Kidney tubule cell (primary cell): ENCODE data around the gene TTC24.

ENCODE experiments used
- DNase-seq: peaks from one replicate; pipeline ENCODE4 v3.0.0-alpha.2; 2018; ENCODE audit warnings: low spot score

TTC24 gene

DNA sequence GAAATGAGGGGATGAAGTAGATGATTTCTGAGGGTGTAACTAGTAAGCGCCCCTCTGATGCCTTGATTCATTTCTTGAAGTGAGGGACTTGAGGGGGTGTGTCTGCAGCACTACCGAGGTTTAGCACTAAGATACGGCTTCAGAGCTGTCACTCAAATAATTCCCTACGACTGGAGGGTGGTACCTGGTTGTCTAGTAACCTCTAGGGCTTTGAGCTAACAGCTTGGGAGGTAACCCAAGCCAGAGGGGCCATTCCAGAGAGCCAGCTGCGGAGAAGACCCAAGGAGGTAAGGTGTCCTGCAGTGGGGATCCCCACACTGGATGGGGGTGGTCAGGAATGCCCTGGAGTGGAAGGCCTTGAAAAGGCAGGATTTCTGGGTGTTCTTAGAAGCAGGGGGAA is at the start of gene TTC24:
TSS of gene TTC24 (plus strand) at position 252 of the 400 bp plus-strand sequence. CDS start 1,642 bp downstream, outside the sequence.
- DNase-seq = no peak

DNA sequence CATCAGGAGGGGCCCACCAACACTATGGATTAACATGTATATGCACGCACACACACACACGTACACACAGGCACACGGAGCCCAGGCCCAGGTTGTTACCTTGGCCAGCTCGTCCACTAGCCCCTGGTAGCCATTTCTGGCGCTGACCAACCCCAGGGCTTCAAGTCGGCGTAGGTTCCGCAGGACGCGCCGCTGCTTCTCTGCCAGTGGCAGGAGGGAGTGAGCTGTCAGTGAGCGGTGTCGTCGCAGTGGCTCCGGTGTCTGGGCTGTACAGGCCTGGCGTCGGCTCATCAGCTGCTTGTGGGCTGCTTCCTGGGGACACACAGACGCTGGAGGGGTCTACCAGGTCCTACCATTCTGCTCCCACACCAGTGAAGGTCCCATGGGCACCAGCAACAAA is 49.5 kb upstream of the TTC24 start:
- DNase-seq = no peak

DNA sequence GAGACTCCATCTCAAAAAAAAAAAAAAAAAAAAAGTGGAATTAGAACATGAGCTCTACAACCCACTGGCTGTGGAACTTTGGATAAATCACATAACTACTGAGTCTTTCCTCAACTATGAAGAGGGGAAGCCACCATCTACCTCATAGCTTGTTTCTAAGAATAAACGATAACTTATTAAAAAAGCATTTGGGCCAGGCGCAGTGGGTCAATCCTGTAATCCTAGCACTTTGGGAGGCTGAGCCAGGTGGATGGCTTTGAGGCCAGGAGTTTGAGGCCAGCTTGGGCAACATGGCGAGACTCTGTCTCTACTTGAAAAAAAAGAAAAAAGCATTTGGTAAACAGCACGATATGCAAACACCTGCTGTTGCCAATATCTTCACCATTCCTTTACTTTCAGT is 47.1 kb upstream of the TTC24 start:
- DNase-seq = no peak

DNA sequence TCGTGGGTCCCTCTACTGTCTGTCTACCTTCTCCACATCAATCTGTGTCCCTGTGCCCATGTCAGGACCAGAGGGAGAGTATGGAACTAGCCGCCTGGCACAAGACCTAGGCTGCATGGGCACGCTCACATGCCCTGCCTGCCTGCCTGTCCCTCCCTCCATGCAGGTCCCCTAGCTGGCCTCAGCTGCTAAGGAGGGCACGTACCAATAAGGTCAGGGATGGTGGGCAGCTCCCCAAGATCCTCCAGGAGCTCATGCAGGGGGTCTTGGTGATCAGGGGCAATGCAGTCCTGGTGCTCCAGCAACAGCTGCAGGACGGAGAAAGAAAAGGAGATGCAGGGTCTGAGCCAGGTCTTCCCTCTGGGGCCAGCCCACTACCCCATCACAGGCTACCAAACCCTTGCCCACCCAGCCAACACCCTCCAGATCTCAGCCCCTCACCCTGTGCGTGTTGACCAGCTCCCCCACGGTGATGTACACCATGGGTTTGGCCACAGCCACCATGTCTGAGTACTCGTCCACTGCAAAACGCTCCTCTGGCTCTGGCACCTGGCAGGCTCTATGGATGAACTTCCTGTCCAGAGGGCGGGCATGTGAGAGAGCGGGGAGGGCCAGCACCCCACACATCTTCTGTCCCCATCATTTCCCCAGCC is 45.8 kb upstream of the TTC24 start:
- no peak for DNase-seq

DNA sequence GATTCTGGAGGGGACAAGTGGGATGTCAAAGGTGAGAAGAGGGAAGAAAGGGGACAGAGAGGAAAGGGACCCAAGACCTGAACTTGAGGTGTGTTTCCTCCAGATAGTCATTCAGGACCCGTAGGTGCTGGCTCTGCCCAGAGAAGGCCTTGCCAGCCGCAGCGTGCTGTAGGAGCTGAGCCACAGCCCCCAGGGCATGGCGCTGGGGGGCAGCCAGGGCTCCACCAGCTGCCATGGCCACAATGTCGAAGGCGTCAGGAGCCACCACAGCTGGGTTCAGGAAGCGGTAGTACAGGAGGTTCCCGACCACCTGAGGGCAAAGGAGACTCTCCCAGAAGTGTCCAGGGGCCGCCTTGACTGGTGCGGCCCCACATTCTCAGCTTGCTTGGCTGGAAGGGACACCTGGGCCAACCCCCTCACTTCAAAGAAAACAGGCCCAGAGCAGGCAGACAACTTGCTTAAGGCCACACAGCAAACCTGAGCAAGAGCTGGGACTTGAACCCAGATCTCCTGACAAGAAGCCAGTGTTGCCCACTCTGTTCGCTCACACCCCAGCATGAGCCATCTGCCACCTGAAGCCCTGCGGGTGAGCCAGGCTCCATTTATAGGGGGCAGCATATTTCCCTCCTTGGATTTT is 45.0 kb upstream of the TTC24 start:
- DNase-seq = no peak

DNA sequence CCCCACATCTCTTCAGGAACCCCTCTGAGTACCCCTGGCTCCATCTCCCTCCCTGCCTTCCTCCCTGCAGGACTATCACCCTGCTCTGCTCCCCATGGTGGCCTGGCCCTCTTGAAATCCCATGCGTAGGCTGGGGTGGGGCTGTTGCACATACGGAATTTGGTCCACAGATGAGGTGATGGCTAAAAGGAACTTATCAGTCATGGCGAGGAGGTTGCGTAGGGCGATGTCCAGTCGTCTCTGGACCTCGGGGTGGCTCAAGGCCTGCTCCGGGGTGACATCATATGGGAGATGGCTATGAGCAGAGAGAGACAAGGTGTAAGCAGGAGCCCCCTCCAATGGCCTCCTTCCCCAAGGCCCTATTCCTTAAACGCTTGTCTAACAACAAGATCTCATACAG is 42.5 kb upstream of the TTC24 start:
- DNase-seq = no peak

DNA sequence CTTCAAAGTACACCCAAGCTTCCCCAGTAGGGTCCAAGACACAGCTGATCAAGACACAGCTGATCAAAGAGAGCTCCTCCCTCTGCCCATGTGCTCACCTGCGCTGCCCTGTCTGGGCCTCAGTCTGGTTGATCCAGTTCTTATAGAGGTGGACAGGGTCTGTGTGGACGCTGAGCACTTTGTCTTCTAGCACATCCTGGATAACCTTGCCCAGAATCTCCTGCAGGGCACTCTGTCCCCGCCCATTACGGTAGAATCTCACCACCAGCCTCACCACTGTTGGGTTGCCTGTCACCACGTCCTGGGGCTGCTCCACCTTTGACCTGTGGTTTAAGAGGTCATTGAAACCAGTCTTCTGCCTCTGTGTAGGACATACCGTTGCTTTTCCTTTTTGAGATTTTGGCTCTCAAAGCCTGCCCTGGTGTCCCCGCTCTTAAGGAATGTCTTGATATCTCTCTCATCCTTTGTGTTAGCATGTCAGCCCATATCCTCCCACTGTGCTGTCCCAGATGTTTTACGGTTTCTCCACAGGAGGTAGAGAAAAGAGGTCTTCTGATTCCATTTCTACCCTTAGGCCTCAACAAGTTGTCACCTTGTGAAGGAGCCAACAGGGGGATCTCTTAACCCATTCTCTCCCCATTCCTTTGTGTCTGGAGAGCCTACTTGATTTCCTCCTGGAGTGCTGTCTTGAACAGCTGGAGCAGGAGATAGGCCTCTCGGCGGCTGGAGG is 40.6 kb upstream of the TTC24 start:
- DNase-seq = no peak

DNA sequence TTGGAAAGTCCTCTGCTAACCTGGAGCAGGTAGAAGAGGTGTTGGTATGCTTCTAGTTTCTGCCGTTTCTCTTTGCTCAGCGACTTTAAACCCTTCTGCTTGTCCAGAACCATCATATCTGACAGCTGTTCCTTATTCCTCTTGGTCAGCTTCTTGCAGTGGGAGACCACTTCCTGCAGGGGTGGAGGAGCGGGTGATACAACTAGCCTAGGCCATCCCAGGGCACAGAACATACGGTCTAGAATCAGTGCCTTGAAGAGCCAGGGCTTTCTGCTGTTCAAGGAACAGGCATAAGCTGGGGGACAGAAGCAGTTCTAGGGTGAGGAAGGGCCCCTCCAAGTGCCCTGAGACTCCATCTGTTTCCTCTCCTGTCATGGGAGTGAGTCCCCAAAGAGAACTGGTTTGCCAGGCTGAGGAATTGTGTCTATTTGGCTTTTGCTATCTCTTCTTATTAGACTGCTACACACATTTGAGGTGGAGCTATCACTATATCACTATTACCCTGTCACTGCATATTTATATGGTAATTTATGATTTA is 39.6 kb upstream of the TTC24 start:
- DNase-seq = no peak

DNA sequence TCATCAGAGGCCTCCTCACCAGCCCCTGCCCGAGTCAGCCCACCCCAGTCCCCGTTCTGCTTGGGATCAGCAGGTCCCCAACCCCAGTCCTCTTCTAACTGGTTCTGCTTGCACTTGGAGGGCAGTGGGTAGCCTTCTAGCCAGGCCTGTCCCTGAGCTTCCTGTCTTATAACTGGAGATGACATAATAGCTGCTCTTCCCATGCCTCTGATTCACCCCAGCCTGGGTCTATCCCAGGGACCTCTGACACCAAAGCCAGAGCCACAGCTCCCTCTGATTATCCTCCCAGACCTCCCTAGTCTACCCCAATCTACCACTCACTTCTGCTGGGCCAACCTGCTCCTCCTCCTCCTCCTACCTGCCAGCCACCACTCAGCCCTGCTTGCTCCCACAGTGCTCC is 38.6 kb upstream of the TTC24 start:
- peak; percentile 48 for DNase-seq

DNA sequence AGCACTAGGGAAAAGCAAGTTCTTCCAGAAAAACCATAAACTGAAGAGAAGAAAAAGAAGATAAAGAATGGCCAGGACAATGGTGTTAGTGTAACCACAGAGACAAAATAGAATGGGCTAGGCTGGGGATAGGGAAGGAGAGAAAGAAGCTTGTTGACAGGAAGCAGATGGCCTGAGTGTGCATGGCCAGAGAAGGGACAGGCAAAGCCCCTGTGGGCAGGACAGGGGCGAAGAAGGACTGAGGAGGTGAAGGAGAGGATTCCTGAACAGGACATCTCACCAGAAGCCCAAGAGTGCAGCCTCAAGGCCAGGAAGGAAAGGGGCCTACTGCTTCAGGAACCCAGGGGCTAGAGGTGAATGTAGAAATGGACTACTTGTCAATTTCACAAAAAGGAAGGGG is 36.5 kb upstream of the TTC24 start:
- DNase-seq = no peak

DNA sequence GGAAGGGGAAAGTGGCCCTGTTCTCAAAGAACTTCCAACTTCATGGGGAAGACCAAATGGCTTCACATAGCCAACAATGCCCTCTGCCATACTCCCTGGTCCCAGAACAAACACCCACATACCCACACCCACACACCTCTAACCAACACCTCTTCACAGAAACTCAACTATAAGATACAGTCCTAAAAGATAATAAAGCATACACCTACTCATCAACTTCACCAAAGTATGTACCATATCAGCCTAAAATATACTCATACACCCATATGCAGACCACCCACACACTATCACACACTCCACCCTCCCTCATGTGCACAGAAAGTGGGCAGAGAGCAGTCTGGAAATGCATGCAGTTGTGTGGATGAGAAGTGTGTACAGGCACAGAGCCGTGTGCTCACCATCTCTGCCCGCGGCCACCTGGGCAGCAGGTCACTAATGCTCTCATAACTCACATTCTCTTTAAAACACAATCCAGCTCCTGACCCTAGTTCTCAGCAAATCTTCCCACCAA is 34.9 kb upstream of the TTC24 start:
- DNase-seq = no peak

DNA sequence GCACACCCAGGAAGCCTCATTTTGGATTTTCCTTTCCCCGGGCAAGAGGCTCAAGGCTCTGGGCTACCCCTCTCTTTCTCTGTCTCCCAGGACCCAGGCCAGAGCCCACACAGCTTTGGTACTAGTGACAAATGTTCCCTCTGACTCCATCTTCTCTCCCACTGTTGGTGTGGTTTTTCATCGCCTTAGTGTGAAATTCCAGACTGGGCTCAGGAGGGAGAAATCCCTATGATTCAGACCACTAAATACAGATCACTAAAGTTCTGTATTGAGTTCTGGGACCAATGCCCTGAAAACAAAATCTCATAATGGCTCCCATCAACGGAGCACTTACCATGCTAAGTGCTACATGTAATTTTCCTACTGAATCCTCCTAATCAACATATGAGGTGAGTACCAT is 33.3 kb upstream of the TTC24 start:
- DNase-seq = no peak

DNA sequence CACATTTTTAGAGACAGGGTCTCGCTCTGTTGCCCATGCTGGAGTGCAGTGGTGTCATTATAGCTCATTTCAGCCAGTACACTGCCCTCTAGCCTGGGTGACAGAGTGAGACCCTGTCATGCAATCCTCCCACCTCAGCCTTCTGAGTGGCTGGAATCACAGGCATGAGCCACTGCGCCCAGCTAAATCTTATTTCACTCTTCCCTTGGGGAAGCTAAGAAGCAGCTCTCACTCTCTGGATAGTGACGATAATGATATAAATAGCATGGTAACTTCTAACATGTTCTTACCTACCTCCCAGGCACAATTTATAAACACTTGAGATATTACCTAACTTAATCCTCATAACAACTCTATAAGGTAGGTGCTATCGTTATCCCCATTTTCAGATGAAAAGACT is 32.1 kb upstream of the TTC24 start:
- DNase-seq = no peak

DNA sequence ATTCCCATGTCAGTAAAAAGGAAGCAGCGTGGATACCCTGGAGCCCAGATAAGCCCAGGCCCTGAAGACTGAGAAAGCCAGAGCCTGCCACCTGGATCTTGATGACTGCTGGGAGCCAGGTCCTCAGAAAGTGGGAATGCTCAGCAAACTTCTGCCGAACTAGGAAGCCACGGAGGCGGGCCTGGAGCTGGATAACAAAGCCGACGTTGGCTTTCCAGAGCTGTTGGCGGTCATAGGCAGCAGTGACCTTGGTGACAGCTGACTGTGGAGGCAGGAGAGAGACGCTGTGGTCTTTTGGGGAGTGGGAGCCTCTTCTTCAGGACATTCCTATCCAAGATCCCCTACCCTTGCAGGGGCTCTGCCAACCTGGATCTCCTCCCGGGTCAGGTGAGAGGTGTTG is 31.5 kb upstream of the TTC24 start:
- DNase-seq = no peak

DNA sequence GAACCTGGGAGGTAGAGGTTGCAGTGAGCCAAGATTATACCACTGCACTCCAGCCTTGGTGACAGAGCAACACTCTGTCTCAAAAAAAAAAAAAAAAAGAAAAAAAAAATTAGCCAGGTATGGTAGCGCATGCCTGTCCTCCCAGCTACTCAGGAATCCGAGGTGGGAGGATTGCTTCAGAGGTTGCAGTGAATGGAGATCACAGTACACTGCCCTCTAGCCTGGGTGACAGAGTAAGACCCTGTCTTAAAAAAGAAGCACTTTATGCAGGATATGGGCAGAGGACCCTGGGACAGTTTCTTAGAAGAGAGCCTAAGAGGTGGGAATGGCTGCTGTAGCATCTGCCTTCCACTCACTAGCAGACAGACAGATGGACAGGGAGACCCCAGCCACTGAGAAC is 30.1 kb upstream of the TTC24 start:
- DNase-seq = no peak

DNA sequence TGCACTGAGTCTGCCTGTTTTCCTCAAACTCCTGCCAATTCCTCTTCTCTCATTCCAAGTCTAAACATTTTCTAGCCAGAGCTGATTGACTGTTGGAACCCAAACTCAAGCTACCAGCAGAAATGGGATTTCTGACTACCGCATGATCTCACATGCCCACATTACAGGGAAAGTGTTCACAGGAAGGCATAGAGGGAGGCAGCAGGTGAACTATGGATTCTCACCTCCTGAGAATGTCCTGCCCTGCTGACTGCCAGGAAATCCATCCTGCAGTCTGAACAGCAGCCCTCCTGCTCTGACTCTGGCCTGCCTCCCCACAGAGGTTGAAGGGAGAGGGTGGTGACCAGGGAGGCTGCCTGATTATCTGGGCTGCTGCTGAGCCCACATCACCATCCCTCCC is 29.7 kb upstream of the TTC24 start:
- DNase-seq = peak; percentile 46

DNA sequence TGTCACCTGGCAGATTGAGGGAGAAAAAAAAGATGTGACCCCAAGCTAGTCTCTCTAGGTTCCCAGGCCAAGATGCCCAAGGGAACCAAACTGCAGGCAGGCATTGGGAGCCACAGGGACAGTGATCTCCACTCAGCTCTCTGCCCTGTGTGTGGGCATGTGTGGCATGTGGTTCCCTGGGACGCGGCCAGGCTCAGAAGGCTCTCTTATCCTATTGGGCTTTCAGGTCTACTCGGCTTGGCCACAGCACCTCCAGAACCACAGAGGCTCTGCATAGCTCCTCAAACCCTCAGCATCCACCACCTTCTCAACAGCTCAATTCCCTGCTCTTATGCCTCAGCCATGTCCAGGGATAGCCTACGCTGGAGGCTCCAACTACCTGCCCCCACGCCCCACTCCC is 29.2 kb upstream of the TTC24 start:
- DNase-seq = no peak

DNA sequence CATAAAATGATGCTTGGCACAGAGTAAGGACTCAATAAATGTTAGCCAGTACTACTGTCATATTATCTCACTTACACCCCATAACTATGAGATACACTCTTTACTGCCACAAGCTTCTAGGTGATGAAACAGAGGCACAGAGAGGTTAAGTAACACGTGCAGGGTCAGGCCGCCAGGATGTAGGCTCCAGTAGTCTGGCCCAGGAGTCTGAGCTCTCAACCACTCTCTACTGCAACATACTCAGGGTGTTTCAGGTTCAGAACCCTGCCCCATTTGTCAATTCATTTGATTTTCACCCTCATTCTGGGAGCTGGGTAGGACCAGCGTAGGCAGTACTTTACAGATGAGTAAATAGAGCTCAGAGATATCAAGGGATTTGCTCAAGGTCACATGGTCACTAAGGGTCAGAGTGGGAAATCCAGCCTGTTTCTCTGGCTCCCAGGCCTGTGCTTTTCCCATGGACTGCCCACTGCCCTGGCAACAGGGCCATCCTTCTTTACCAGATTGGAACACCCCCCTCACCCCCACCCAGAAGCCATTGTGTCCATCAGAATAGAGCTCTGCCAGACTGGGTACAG is 28.4 kb upstream of the TTC24 start:
- DNase-seq = no peak

DNA sequence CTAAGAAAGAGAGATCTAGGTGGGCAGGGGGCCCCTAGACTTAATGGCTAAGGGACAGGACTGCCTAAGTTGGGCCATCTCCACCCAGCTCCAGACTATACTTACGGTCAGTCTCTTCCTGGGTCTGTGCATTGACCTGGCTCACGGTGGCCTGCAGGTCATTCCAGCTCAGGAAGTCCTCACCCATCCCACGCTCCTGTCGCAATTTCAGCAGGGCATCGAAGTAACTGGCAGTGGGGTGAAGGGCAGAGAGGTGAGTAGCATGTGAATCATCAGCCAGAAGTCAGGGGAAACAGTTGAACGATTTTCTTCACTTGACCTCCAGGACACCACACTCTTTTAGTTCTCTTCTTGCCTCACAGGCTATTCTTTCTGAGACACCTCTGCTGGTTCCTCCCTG is 27.7 kb upstream of the TTC24 start:
- peak; percentile 88 for DNase-seq

DNA sequence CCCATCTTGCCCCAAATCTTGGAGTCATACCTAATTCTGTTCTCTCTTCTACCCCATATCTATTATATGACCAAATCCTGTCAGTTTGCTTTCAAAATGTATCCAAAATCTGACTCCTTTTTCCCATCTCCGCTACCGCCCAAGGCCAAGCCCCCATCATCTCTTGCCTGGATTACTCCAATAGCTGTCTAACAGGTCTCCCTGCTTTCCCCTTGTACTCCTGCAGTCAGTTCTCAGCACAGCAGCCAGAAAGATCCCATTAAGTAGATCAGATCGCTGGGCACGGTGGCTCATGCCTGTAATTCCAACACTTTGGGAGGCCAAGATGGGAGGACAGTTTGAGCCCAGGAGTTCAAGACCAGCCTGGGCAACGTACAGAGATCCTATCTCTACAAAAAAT is 27.0 kb upstream of the TTC24 start:
- DNase-seq = no peak

DNA sequence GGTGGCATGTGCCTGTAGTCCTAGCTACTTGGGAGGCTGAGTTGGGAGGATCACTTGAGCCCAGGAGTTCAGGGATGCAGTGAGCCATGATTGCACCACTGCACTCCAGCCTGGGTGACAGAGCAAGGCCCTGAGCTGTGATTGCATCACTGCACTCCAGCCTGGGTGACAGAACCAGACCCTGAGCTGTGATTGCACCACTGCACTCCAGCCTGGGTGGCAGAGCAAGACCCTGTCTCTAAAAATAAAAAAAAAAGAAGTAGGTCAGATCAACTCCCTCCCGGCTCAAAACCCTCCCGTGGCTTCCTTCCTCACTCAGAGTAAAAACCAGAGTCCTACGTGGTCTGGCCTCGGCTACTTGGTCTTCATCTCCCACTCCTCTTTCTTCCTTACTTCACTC is 26.6 kb upstream of the TTC24 start:
- DNase-seq = peak; percentile 45

DNA sequence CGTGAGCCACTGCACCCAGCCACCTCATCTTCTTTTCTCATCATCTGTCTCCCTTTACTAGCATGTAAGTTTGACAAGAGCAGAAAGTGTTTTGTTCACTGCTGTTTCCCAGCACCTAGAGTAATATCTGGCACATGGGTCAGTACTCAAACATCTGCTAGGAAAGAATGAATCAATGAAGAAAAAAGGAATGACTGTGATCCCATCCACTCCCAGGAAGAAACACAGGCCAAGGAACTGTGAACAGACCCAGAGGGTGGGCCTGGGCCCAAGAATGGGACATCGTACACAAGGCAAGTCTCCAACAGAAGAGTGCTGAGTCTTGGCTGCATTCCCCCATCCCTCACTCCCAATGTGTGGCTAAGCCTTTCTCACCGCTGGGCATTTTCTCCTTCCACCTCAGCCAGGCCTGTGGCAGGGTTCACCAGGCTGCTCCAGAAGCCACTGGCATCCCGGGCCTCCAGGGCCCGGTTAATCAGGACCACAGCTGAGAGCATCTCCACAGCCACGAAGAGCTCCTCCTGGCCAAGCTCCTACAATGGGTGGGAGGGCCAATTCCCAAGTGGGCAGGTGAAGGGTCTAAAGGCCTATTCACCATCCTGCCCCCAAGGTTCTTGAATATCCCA is 25.6 kb upstream of the TTC24 start:
- no peak for DNase-seq
